Muscle of leg (tissue), 11 donors: Measurements from ENCODE around the gene DUSP28. TPM values are rescaled to one million over a fixed set of nuclear protein-coding genes. Genes with fewer than 3 reads are reported as not detected.

ENCODE experiments used
- DNase-seq: peaks from one replicate; pipeline ENCODE4 v3.0.0; 2013
- H3K27ac ChIP-seq: one replicate; pipeline ENCODE4 v1.5.1; 2013; ENCODE audit warnings: mild to moderate bottlenecking, low read length, control low read depth
- H3K27me3 ChIP-seq: one replicate; pipeline ENCODE4 v1.6.1; 2013; ENCODE audit warnings: low read length; ENCODE audit not compliant: control insufficient read depth, insufficient read depth
- H3K36me3 ChIP-seq: one replicate; pipeline ENCODE4 v1.6.1; 2013; ENCODE audit warnings: low read length; ENCODE audit not compliant: control insufficient read depth, insufficient read depth
- H3K4me1 ChIP-seq: one replicate; pipeline ENCODE4 v1.6.1; 2013; ENCODE audit warnings: low read length; ENCODE audit not compliant: control insufficient read depth, insufficient read depth
- H3K4me3 ChIP-seq: one replicate; pipeline ENCODE4 v1.5.1; 2013; ENCODE audit warnings: low read length, control low read depth
- H3K9me3 ChIP-seq: replicated peaks from 2 replicates; pipeline ENCODE4 v1.6.1; 2013; ENCODE audit warnings: low read depth, low read length; ENCODE audit not compliant: control insufficient read depth
- WGBS: methylation state at CpG from one replicate; pipeline ENCODE4 v1.1.5; 2013; ENCODE audit warnings: missing lambda C conversion rate; ENCODE audit not compliant: insufficient coverage; 5-methylcytosine and 5-hydroxymethylcytosine counted together
- polyA plus RNA-seq, 8 donors: library from polyadenylated mRNA; unstranded; fragments of 120-200 nt; gene quantifications; one replicate each; pipeline versions ENCODE4 v1.2.1 to v1.2.3, GENCODE V29; 2013; ENCODE audit warnings: inconsistent platforms in 1 of 8, low replicate concordance in 1 of 8; ENCODE audit not compliant: insufficient read length in 8 of 8, insufficient read depth in 1 of 8
- total RNA-seq: library from RNA; stranded (reverse); fragments of 120-200 nt; gene quantifications from one replicate; pipeline ENCODE4 v1.2.4, GENCODE V29; 2013

The DUSP28 gene
- total and polyA plus RNA-seq, 9 donors: 6.6 to 13.5 (median 10.7) TPM

GRCh38 chr2:240567137-240567871 is 7.1 kb downstream of the DUSP28 start:
- peak overlapping the region; percentile 67 for H3K27ac ChIP-seq
- H3K9me3 ChIP-seq: no peaks in the 10 kb centered on the region
- DNase-seq: no peak
- 39% methylated on average over 25 of the region's 26 CpGs for WGBS
- peaks cover 6% of the 10 kb centered on the region for H3K36me3 ChIP-seq
- peaks cover 43% of the 10 kb centered on the region for H3K4me1 ChIP-seq
- H3K4me3 ChIP-seq: peak overlapping the region; percentile 60
- no peaks in the 10 kb centered on the region for H3K27me3 ChIP-seq

DNA sequence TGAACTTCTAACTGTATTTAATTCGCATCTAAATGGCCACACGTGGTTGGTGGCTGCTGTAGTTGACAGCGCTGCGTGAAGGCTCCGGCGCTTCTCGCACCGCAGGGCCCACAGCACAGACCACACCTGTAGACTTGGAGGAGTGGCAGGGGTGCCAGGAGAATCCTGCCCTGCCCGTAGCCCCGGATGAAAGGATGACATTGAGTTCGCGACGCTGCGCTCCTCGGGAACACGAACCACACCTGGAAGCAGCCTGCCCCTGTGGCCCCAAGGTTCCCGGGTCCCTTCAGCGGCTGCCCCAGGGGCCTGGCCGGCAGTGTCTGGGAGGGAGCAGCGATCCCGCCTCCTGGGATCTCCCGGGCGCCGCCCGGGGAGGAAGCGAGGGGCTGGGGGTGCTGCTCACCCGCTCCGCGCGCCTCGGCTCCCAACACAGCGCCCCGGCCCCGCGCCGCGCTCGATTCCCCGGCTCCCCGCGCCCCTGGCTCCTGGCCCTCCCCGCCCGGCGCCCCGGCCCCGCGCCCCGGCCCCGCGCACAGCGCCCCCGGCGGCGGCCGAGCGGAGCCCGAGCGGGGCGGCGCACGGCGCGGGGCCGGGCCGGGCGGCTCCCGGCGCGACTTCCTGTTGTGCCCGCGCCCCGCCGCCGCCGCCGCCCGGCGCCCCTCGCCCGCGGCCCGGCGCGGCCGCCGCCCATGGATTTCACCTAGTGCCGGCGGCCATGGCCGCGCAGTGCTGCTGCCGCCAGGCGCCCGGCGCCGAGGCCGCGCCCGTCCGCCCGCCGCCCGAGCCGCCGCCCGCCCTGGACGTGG is 7.9 kb downstream of the DUSP28 start, which contains the start of gene RNPEPL1:
Gene RNPEPL1 (plus strand): TSS at position 613 of the 806 bp plus-strand sequence. CDS start 103 bp downstream, at position 716.
- peak within 1 kb of the TSS; percentile 67 for H3K27ac ChIP-seq
- WGBS: under 1% methylated on average over 103 of the region's 106 CpGs
- peaks cover 6% of the 10 kb centered on the region for H3K36me3 ChIP-seq
- H3K9me3 ChIP-seq: no peaks in the 10 kb centered on the region
- no peaks in the 10 kb centered on the region for H3K27me3 ChIP-seq
- peak; percentile 65 for DNase-seq
- peak within 1 kb of the TSS; percentile 60 for H3K4me3 ChIP-seq
- peaks cover 43% of the 10 kb centered on the region for H3K4me1 ChIP-seq

GRCh38 chr2:240568678-240569522 is 8.7 kb downstream of the DUSP28 start:
- Histone ChIP-seq H3K27me3 (no peaks in the 10 kb centered on the region), H3K9me3 (no peaks in the 10 kb centered on the region), H3K4me1 (peaks cover 43% of the 10 kb centered on the region), H3K27ac (no peak overlapping the region), H3K36me3 (peaks cover 10% of the 10 kb centered on the region), H3K4me3 (peak overlapping the region; percentile 45)
- peak; percentile 90 for DNase-seq
- WGBS: 1% methylated on average over 88 of the region's 93 CpGs

DNA sequence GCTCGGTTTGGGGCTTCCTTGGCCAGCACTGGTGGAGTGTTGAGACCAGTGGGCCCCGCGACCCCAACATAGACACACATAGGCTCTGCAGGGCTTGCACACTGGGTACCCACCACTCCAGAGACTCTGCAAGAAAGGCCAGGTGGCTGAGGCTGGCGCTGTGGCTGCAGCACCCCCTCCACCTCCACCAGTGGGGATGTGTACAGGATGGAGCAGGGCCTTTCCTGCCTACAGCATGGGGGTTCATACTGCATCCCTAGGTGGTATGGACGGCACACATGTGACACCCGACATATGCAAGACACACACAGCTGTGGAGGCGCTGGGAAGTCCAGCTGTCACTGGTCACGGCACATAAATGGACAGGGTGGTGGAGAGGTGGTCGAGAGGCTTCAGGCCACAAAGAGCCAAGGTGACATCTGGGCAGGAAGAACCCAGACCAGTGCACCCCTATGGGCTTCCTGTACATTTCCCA is 9.4 kb downstream of the DUSP28 start:
- H3K9me3 ChIP-seq: no peaks in the 10 kb centered on the region
- no peak for DNase-seq
- WGBS: 72% methylated on average over 8 of the region's 9 CpGs
- H3K27ac ChIP-seq: no peak overlapping the region
- peaks cover 12% of the 10 kb centered on the region for H3K36me3 ChIP-seq
- no peaks in the 10 kb centered on the region for H3K27me3 ChIP-seq
- peaks cover 43% of the 10 kb centered on the region for H3K4me1 ChIP-seq
- peak overlapping the region; percentile 45 for H3K4me3 ChIP-seq

- peaks cover 17% of the 10 kb centered on the region for H3K36me3 ChIP-seq
- no peak for DNase-seq
- H3K27me3 ChIP-seq: no peaks in the 10 kb centered on the region
- H3K27ac ChIP-seq: no peak overlapping the region
- no peaks in the 10 kb centered on the region for H3K9me3 ChIP-seq
- no peak overlapping the region for H3K4me3 ChIP-seq
- peaks cover 43% of the 10 kb centered on the region for H3K4me1 ChIP-seq
- 89% methylated on average over 12 of the region's 15 CpGs for WGBS
Observed at GRCh38 chr2:240569998-240570530, 9.9 kb downstream of the DUSP28 start.

DNA sequence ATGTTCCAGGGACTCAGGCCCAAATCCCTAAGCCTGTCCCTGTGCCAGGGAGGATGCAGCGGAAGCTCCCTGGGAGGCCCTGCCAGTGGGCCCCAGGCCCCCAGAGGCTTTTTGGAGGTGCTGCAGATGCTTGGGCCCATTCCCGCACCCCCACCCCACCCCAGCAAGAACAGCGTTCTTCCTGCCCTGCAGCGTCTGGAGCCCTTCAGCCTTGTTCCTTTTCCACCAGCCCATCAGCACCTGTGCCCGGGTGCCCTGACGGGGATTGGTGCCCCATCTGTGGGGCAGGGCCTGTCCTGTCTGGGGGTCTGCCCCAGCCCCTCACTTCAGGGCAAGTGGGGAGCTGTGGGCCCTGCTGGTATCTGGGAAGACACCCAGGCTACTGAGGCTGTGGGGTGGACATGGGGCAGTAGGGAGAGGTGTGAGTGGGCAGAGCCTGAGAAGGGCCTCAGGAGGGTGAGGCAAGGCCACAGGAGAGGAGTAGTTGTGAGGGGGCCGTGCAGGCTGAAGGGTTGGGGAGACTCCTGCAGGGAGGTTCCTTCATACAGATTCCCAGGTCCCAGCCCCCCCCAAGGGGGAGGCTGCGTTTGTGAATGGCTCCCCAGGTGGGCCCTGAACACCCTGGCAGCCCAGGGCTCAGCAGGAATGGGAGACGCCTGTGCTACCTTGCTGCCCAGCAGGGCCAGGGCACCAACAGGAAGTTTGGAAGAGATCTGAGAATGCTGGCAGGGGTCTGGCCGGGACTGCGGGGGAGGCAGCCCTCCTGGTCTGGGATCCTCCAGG is 10.6 kb downstream of the DUSP28 start:
- Histone ChIP-seq H3K4me1 (peaks cover 36% of the 10 kb centered on the region), H3K27ac (no peak overlapping the region), H3K36me3 (peaks cover 24% of the 10 kb centered on the region), H3K4me3 (no peak overlapping the region), H3K27me3 (no peaks in the 10 kb centered on the region), H3K9me3 (no peaks in the 10 kb centered on the region)
- WGBS: 76% methylated on average over 9 of the region's 11 CpGs
- DNase-seq: no peak

GRCh38 chr2:240571314-240571973 is 11.3 kb downstream of the DUSP28 start:
- Histone ChIP-seq H3K4me3 (no peak overlapping the region), H3K4me1 (peaks cover 30% of the 10 kb centered on the region), H3K36me3 (peaks cover 27% of the 10 kb centered on the region), H3K27ac (no peak overlapping the region), H3K9me3 (no peaks in the 10 kb centered on the region), H3K27me3 (no peaks in the 10 kb centered on the region)
- 80% methylated on average over 15 of the region's 18 CpGs for WGBS
- DNase-seq: no peak

GRCh38 chr2:240572141-240573031 is 12.2 kb downstream of the DUSP28 start:
- WGBS: 85% methylated on average over 22 of the region's 30 CpGs
- H3K9me3 ChIP-seq: no peaks in the 10 kb centered on the region

More at GRCh38 chr2:240572141-240573031, 12.2 kb downstream of the DUSP28 start:
- H3K36me3 ChIP-seq: peaks cover 36% of the 10 kb centered on the region
- no peak overlapping the region for H3K4me3 ChIP-seq
- DNase-seq: no peak
- no peak overlapping the region for H3K27ac ChIP-seq
- no peaks in the 10 kb centered on the region for H3K27me3 ChIP-seq
- H3K4me1 ChIP-seq: peaks cover 21% of the 10 kb centered on the region
